HG03095 (cell line): ENCODE measurements around the gene LMO3.
"Not testable (repeated sequence)": the region's sequence is repeated elsewhere in the genome, so short reads cannot be mapped to it uniquely, and the experiment has no call there.

Experiments used
- ATAC-seq: cut with Tn5 transposase; IDR thresholded peaks from one replicate; pipeline ENCODE4 v1.9.1; 2021; ENCODE audit warnings: moderate library complexity; ENCODE audit not compliant: unreplicated experiment

The LMO3 gene

DNA sequence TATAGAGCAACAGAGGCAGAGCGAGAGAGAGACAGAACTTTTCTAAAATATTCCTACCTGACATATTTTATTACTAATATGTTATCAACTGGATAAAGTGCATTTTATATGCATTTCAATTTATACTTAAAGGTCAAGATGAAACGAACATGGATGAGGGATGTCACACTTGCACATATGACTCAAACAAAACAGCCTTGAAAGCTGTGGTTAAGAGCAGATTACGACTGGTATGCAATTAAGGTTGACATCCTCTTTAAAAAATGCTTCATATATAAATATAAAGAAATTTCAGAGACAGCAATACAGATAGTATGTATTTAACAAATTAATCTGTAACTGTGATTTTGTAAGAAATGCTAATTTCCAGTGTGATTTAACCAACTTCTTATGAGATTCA lies 52.5 kb downstream of the LMO3 start:
- ATAC-seq = no peak

DNA sequence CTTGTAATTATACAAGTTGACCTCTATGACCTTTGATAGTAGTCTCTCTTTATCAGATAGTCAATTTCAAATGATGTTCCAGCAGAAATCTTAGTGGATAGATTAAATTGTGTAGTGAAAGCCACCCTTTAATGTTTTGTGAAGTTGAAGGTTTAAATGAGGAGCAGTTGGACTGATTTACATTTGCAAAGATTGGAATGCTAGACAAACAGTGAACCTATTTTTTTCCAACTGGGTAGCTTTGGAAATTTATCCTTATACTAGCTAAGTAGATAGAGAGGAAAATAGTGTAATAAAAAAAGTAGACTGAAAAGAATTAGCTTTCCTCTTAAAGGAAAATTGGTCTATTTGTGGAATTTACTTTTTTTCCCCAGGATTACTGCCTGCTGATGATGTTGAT lies 53.7 kb downstream of the LMO3 start:
- ATAC-seq = no peak

DNA sequence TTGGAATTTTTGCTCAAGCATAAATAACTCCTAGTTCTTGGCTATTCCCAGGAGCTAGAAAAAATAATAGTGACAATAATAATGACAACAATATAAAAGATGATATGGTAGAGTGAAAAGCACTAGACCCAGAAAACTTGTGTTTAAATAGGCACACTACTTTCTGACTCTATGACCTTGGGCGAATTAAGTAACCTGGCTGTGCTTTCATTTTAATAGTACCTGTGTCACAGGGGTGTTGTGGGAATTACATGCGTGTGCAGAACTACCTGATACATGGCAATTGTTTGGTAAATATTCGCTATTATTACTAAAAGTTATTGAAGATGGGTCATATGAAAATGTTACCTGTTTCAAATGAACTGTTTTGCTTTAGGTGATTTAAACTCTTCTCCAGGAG lies 60.1 kb downstream of the LMO3 start:
- ATAC-seq = no peak

DNA sequence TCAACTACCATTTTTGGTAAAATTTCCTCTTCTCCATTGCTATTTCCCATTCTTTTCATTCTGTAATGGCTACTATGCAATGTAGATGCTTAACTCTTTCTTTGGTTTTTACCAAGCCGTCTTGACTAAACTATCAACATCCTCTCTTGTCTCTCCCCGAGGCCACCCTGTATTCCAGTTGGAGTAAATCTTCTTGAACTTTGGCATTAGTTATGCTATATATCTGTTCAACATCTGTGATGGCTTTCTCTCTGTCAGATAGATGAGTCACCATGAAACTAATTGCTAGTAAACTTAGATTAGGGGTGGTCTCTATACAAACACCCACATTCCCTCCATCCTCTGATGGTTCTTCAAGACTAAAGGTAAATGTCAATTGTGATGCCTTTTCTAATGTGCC lies 63.4 kb downstream of the LMO3 start:
- ATAC-seq = no peak

DNA sequence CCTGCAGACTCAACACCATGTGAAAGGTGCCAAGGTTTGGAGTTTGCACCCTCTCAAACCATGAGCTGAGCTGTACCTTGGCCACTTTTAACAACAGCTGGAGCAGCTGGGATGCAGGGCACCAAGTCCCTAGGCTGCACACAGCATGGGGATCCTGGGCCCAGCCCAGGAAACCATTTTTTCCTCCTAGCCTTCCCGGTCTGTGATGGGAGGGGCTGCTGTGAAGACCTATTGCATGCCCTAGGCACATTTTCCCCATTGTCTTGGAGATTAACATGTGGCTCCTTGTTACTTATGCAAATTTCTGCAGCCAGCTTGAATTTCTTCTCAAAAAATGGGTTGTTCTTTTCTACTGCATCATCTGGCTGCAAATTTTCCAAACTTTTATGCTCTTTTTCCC lies 68.3 kb downstream of the LMO3 start:
- not testable (repeated sequence) for ATAC-seq

DNA sequence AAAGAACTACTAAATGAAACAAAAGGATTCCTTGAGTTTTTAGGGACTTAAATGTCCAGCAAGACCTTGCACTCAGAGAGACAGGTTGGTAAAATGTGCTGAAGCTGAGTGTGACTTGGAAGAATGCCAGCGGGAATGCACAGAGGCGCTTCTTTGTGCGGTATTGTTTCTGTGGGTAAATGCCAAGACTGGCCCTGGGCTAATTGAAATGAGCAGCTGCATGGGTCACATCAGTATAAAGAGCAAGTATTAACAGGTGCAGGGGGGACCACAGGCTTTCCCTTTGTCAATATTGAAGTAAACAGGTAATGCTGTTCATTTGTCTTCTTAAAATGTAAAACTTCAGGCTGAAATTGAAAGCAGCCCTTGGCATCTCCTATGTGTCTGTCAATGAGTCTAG lies 74.3 kb downstream of the LMO3 start:
- ATAC-seq = no peak

DNA sequence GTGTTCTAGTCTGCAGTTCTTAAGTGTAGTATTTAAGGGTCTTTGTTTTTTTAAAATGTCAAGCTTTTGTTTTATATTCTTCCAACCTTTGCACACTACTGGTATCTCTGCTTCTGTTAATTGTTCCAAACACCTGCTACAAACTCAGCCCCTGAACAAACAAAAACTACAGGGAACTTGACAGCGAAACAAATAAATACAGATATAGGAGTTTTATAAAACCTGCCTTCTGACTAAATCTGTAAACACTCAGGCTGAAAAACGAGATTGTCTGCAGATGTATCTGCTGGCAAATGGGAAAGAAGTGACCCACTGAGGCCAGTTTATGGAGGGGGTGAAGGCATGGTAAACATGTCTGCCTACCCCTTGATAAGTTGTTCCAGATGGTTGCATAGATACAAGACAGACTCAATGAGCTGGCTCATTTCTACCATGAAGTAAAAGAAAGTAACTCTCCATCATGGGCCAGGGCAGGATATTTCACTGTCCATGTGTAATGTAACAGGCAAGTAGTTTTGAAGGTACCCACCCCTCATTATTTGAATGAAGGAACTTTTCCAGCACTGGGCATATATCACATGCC lies 75.6 kb downstream of the LMO3 start:
- no peak for ATAC-seq

DNA sequence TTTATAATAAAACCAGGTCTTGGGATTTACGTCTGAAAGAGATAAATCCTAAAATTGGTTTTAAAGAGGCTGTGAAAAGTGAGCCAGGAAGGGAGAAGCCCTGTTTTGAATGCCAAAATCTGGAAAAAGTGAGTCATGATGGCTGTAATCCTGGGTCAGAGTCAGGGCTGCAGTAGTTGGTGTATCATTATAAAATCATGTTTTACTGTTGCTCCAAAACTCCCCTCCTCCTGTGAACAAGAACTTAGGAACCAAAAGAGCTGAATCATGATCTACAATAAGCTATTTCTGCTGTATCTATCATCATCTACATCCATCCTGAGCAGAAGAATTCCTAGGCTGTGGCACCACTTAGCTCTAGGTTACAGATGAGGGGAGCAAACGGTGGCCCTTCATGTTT lies 79.3 kb downstream of the LMO3 start:
- no peak for ATAC-seq

DNA sequence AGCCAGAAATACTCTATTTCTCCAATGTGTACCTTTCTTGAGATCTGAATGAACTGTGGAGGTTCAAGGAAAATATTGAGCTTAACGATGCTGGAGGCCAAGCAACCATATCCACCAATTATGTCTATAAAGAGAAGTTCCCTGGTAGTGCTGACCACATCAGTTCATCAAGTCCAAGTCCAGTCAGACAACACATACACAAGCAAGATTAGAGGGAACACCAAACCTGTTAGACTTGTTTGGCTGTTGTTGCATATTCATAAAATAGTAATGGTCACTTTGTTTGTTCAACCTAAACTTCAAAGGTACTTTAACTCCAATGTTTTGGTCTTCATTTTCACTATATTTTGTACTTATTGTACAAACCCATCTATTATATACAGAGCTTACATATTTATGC lies 81.6 kb downstream of the LMO3 start:
- ATAC-seq = no peak

DNA sequence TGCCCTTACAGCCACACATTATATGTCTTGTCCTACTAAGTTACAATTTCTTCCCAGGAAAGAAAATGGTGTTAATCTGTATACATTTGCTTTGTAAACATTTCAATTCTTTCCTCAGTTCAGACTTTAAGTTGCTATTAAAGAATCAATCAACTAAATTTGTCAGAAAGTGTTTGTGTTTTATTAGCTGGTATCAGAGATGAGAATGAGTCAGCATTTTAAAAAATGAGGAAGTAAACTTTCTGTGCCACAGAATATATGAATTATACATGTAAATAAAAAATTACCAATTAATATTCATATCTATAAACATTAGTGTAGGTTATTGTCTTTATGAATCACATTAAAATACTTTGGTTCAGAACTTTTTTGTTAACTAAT lies 82.0 kb downstream of the LMO3 start:
- no peak for ATAC-seq

DNA sequence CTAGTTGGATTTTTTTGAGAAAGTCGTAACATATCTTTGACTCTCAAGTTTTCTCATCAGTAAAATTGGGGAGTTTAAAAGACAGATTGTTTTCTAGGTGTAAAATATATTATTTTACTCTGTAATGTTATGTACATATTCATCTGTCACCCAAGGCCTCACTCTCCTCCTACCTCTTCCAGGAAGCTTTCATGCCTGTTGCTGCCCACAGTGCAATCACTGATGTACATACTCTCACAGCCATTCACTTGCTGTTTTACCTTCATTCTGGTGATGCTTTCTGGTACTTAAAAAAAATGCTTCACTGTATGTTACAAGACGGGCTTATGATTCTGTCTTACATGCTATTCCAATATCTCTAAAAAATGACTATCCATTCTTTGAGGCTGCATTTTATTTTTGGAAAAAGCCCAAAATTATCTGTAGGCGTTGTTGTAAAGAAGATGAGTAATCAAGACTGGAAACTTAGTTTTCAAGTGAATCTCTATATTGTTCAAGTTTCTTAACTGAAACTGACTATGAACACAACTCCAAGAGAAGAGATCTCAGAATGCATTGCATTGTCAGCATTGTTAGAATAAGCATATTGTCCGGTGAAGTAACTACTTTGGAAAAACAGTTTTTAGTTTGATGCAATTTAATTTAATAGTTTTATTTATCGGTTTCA lies 82.5 kb downstream of the LMO3 start:
- ATAC-seq = no peak

DNA sequence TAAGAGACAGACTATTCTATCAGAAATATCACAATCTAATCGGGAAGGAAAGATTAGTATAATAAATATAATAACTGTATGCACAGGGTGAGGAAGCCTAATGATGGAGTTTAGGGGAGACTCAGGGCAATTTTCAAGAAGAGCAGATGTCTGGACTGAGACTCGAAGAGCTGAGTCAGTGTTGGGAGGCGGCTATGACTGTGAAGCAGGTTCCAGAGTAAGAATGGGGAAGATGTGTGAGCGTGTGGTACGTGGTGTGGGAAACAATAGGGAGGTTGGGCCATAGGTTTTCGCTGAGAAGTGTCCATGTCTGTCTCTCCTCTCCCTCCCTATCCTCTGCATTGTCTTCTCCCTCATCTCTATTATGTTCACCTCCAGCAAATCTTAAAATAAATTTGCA lies 85.6 kb downstream of the LMO3 start:
- ATAC-seq = no peak

DNA sequence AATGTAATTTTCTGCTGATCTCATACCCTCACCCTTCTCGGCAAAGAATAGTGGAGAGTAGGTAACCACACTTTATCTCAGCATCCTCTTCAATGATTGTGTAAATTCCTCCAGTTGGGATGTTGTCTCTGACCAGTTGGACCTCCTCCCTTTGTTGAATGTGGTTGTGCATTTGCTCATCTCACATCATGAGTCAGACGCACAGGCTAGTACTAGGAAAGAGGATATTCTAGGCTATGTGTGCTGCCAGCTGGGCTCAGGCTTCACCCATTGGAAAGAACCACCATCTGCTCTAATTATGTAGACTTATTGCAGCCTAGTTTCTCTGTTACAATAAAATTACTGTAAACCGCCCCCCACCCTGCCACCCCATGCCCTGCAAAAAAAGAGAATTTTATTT lies 90.3 kb downstream of the LMO3 start:
- no peak for ATAC-seq

DNA sequence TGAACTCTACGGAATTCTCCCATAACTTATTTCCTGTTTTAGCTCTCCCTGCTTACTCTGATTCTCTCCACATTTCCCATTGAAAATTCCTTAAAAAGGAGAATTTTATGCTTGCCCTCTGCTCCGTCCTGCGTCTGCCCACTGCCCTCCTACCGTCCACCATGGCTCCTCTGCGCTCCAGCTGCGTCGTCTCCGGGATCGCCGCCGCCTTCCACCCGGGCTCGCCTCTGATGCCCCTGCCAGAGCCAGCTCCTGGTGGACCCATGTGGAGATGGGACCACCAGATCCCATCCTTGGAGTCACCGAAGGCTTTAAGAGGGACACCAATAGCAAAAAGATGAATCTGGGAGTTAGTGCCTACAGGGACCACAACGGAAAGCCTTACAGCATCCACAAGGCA lies 92.7 kb downstream of the LMO3 start:
- ATAC-seq = no peak

DNA sequence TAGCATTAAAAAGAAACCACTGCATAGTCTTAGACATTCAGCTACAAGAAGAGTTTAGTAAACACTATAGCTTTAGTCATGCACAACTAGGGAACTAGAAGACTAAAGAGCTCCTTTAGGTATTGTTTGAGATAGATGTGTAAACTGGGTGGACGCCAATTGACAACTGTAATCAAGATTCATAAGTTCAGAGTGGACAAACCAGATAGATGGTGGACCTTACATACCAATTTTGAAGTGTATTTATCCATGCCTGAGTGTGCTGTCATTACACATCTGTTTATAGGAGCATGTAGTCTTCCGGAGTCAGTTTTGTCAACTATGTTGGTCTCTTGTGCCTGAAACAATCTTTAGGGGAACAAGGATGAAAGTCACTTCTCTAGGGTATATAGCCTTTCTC lies 96.6 kb downstream of the LMO3 start:
- ATAC-seq = no peak

DNA sequence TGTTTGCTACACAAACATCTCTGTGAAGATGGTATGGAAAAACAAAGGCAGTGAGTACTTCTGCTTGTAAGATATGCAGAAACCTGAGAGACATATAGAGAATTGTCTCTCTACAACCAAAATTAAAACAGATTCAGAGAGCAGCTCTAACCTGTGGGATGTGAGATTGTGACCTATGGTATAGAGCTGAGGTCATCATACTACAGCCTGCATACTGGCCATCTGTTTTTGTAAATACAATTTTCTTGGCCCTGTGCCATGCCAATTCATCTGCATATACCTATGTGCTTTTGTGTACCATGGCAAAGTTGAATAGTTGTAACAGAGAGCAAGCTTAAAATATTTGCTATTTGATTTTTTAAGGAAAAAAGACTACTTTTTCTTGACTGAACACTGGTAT lies 99.6 kb downstream of the LMO3 start:
- ATAC-seq = no peak

DNA sequence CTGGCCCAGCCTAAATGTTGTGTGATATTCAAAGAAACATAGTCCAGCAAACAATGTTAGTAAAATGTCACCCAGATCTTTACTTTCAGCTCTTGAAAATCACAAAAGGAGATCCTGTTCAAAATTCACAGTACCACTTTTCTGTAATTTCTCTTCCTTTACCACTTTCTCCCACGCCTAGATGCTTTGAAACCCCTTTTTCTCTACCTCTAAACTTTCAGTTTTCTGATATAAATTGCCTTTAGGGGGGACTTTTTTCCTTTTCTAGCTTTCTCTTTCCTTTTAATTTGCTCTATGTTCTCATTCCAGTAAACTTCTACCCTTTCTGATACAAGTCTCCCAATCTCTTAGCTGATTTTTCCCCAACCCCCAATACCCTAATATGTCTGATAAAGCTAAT lies 101.8 kb downstream of the LMO3 start:
- ATAC-seq = no peak

DNA sequence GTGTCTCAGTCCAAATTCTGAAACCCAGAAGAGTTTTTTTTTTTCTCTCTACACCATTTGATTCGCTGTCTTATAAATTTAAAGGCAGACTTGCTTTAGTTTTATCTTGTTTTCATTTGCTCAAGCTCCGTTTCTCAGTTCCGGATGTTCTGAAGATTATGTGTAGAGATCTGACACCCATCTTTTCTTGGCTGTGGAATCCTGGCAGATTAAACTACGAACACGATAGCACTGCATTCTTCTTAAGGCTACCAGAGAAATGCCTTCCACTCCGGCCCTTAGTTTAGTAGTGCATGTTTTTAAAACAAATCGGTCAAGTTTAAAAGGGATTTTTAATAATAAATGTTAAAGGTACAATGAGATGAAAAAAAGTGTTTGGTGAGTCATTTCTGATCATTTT lies 106.4 kb downstream of the LMO3 start:
- no peak for ATAC-seq
